ENCODE results near the gene TAS2R13.

The TAS2R13 gene

DNA sequence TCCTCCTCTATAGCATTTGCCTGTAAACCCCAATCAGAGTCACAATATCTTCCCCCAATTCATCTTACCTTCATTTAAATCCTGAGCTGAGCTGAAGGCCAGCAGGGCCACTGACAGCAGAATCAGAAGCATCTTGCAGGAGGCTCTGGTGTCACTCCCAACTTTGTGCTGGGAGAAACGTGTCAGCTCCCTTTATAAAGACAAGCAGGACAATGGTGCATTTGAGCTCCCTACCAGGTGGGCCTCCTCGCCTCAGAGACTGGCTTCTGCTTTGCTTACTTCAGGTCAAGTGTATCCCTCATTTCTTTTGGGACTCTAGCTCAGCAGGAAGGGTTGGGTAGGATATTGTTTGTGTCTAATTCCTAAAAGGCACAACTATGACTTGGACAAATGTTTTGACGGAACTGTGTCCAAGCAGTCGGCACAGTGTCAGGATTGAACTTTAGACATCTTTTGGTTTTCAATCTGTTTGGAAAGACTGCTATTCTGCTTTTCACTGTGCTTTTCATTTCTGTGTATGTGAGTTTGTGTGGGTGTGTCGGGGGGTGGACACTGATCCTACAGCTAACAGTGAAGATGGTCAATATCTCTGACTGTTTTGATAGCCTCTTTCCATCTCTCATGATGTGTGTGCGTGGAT is 25.2 kb downstream of the TAS2R13 start, which contains the start of gene PRH1:
PRH1 (minus strand) TSS at position 170 of the 640 bp plus-strand sequence; CDS start at position 132, 38 bp downstream.
- no peak for DNase-seq (ENCODE audit: low read depth, low spot score)
- no peak within 1 kb of the TSS for H3K27ac ChIP-seq

DNA sequence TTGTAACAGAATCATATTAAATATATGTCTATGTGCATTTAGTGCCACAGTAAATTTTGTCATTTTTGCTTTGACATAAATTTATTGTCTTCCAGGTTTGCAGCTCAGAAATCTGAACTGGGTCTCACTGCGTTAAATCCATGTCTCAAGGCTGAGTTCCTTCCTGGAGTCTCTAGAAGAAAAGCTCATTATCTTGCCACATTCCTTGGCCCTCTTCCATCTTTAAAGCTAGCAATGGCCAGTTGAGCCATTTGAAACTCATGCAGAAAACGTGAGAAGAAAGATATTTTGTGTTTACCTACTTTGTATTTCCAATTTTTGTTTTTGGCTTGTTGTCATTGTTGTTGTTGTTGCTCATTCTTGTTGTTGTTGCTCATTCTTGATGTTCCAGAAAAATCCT is 36.0 kb downstream of the TAS2R13 start:
- no peak for DNase-seq (ENCODE audit: low read depth, low spot score)

DNA sequence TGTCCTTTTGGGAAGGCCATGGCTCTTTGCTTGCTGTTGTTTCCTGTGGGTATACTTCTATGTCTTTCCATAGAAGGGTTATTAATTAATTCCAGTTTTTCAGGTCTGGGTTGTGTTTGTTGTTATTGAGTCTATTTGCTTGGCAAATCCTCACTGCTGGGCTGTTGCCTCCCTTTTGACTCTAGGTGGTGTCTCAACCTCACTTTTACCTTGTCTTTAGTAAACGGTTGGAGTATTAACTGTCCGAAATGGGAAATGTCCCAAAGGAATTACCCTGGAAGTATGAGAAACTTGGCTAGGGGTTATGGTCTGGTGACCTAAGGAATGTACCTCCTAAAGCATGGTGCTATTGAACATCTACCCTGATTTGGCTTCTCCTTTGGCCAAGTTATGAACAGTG is 42.0 kb downstream of the TAS2R13 start:
- H3K27ac ChIP-seq, result no peak overlapping the region
- no peak for DNase-seq (ENCODE audit: low read depth, low spot score)

More for the DNA sequence above, 36.0 kb downstream of the TAS2R13 start:
- no peak overlapping the region for H3K27ac ChIP-seq

DNA sequence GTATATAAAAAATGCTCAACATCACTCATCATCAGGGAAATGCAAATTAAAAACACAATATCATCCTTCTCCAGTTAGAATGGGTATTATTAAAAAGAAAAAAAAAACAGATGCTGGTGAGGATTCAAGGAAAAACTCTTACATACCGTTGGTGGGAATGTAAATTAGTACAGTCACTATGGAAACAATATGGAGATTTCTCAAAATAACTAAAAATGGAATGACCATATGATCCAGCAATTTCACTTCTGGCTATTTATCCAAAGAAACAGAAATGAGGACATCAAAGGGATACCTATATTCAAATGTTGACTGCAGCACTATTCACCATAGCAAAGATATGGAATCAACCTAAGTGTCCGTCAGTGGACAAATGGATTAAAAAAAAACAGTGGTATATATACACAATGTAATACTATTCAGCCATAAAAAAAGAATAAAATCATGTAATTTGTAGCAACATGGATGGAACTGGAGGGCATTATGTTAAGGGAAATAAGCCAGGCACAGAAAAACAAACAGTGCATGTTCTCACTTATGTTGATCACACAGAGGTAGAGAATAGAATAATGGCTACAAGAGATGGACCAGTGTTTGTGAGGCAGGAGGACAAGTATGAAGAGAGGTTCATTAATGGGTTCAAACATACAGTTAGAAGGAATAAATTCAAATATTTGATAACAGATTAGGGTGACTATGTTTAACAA is 45.7 kb downstream of the TAS2R13 start:
- no peak for DNase-seq (ENCODE audit: low read depth, low spot score)
- no peak overlapping the region for H3K27ac ChIP-seq

DNA sequence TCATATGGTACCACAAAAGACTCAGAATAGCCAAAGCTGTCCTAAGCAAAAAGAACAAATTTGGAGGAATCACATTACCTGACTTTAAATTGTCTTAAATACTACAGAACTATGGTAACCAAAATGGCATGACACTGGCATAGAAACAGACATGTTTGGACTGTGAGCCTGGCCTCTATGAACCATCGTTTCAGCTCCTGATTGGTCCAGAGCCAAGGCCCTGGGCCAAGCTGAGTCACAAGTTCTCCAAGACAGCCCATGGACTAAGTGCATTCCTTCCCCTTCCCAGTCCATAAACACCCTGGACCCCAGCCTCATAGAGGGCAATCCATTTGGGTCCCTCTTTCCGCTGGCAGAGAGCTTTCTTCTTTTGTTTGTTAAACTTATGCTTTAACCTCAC is 48.0 kb downstream of the TAS2R13 start:
- no peak overlapping the region for H3K27ac ChIP-seq
- DNase-seq (ENCODE audit: low read depth, low spot score), result no peak
